Measurements from ENCODE around the gene SRRM3.
"Not testable (repeated sequence)": the region's sequence is repeated elsewhere in the genome, so short reads cannot be mapped to it uniquely, and the experiment has no call there.

The SRRM3 gene

DNA sequence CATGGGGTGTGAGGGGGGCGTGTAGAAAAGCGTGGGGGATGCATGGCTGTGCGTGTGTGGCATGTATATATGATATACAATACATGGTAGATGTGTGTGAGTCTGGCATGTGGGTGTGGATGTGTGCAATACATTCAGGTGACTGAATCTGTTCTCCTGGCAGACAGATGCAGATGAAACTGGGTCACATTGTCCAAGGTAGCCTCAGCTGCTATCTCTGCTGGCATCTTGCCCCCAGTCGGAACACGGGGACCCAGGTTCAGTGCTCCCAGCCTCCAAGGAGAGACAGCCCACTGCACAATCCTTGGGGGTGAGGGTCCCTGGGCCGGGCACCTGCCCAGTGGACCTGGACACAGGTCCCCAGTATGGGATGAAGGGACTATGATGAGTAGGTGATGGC lies 12.4 kb upstream of the SRRM3 start:
- DNase-seq, result no peak

DNA sequence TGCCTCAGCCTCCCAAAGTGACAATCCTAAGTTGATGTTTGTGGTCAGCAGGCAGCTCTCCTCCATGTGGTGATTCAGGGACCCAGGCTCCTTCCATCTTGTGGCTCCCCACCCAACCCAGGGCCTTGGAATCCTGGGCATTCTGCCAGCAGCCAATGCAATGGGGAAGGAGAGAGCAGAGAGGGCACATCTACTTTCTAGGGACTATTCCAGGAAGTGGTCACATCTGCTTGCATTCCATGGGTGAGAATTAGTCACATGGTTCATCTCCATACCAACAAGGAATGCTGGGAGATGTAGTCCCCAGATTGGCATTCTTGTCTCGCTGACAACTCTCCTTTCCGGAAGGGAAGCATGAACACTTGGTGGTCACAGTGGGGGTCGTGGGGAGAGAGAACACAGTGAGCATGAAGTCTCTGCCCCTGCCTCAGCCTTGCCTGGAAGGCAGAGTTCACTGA lies 9.9 kb upstream of the SRRM3 start:
- no peak for DNase-seq

DNA sequence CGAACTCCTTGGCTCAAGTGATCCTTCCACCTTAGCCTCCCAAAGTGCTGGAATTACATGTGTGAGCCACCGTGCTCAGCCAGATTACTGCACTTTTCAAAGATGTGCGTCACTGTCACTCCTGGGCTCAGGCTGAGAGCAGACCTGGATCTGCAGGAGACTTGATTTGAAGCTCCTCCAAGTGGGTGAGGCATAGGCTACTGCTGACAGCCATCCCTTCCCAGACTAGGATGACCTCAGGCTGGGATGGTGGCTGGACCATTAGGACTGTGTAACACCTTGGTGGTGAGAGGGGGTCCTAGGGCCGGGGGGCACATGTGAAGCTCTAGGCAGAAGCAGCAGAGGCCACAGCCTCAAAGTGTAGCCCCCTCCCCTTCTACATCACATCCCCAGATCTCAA lies 8.2 kb upstream of the SRRM3 start:
- no peak for DNase-seq

DNA sequence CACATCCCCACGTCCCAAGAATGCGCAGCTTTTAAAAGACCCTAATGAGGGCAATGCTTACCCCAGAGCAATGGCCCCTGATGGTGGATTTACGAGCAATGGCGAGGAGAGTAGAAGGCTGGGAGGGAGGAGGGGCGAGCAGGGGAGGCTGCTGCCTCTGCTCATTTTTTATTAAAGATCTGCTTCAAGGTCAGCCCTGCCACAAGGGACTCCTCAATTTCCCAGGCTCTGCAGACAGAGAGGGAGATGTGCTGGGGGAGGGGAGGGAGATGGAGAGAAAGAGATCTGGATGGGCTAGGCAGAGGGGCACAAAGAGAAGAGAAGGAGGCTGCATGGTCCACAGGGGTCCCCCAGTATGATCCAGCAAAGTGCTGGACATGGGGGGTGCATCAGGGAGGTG lies 7.8 kb upstream of the SRRM3 start:
- DNase-seq, result no peak

DNA sequence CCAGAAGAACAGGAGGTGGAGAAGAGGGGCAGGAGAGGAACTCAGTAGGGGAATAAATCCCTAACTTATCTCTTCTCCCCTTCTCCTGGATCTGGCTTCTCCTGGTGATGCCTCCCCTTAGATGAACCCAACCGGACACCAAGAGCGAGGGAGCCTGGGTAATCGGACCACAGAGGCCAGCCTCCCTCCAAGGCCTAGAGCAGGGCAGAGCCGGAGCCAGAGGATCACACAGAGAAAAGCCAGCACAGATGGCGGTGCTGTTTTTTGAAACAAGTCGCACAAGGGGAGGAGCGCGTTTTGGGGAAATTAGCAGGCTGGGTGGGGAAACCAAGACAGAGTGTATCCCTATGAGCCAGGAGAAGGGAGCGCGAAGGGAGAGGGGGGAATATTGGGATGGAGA lies 4.9 kb upstream of the SRRM3 start:
- DNase-seq, result no peak

DNA sequence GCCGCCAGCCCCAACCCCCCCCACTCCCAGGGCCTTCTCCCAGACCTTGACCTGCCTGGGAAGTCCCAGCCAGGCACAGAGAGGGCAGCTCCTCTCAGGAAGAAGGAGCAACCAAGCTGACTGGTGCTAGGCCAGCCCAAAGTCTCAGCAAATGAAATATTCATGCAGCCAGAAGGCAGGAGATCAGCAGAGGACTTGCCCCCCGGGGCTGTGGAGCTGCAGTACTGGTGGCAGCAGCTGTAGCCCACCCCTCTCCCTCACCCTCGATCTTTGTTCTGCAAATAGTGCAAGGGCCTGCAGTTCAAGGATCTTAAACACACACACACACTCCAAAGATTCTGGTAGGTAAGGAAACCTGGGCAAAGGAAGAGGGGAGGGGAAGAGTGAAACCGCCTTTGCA lies 3.5 kb upstream of the SRRM3 start:
- DNase-seq, result no peak

DNA sequence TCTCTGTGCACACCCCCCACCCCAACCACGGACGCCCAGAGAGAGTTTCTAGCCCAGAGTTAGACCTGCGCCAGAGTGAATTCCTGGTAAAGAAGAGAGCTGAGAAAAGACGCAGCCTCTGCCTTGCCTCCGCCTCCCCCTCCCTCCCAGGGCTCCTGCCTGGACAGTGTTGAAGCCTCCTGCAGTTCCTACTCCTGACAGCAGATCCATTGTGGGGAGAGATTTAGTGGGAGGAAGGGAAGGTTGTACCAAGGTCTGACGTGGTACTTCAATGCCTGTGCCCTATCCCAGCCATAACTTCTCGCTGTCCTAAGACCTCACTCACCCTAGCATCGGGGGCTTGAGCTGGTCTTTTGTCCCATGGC lies 952 bp downstream of the SRRM3 start:
- DNase-seq, result no peak

DNA sequence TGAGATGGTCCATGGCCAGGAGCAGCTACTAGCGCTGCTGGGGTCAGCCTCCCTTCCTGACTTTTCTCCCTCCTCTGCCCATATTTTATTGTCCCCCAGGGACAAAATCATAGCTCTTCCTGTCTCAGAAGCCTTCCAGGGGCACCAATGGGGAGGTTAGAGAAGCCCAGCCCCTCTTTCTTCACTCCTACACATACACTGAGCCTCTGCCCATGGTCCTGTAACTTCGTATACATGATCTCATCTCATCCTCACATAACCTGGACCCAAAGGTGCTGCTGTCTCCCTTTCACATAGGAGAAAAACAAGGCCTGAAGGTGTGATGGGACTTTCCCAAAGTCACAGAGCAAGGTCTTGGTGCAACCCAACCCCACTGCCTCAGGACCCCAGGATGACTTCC lies 2.5 kb downstream of the SRRM3 start:
- DNase-seq, result no peak

DNA sequence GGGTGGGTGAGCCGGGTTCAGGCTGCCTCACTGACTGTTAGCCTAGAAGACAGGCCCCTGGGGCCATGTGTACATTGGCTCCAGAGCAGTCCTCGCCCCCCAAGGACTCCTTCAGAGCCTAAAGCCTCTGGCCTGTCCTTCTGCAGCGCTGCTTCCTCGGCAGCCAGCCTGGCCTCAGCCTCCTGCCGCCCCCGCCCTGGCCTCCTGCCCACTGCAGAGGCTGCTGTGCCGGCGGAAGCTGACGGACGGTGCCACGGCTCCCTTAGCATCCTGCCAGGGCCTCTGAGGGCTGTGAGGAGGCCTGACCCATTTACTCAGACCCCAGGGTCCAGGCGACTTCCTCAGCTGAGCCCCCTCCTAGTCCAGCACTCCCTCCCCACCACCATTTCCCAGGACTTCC lies 4.9 kb downstream of the SRRM3 start:
- DNase-seq, result no peak

DNA sequence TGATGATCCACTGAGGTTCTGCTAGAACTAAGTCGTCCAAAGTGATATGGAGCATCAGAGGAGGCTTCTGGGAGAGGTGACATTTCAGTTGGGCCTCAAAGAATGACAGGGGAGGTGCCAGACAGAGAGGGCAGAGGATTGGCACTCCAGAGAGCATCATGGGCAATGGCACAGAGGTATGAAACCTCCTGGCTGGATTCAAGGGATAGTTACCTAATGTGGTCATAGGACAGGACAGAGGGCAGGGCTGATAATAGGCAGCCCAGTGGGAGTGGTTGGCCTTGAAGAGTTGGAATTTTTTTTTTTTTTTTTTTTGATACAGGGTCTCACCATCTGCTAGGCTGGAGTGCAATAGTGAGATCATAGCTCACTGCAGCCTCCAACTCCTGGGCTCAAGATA lies 7.6 kb downstream of the SRRM3 start:
- no peak for DNase-seq

DNA sequence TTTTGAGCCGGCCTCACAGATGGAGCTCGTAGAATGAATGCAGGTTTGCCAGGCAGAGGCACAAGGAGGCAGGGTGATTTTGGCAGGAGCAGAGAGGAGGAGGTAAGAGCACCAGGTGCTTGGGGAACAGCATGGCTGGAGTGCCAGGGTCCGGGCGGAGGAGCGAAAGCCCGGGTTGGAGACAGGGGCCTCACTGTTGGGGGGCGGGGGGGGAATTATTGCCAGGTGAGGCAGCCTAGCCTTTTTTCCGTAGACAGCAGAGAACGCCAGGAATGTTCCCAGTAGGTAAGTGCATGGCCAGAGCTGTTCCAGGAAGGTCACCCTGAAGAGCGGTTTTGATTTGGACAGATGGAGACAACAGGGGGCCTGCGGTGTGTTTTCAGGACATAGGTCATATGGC lies 9.5 kb downstream of the SRRM3 start:
- no peak for DNase-seq

DNA sequence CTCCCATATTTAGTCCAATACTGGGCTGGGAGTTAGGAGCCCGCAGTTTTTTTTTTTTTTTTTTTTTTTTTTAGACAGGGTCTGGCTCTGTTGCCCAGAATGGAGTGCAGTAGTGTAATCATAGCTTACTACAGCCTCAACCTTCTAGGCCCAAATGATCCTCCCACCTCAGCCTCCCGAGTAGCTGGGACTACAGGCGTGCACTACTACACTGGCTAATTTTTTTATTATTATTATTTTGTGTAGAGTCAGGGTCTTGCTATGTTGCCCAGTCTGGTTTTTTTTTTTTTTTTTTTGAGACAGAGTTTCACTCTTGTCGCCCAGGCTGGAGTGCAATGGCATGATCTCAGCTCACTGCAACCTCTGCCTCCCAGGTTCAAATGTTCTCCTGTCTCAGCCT lies 13.7 kb downstream of the SRRM3 start:
- DNase-seq, result not testable (repeated sequence)

DNA sequence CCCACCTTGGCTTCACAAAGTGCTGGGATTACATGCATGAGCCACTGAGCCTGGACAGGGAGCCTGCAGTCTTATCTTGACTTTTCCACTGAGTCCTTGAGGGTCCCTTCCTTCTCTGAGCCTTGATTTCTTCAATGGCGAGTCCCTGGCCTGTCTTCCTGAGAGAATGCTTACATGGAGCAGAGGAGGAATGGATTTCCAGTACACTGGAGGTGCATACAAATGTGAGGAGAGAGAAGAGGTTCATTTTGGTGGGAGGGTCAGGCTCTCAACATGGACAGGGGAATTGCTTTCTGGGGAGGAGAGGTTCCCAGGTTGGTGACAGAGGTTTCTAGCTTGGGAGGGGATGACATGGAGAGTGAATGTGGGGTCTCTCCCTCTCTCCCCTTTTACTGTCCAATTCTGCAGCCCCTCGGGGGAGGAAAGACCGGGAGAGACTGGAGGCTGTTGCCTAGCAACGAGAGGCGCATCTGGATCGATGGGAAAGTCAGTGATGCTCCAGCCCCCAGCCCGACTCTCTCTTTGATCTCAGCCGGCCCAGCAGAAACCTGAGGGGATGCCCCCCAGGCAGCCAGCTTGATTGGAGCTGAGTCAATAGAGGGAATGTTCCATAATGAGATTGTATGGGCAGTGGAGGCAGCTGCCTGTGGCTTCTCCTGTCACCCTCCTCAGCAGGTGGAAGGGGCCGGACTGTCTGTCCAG lies 14.8 kb downstream of the SRRM3 start:
- no peak for DNase-seq

DNA sequence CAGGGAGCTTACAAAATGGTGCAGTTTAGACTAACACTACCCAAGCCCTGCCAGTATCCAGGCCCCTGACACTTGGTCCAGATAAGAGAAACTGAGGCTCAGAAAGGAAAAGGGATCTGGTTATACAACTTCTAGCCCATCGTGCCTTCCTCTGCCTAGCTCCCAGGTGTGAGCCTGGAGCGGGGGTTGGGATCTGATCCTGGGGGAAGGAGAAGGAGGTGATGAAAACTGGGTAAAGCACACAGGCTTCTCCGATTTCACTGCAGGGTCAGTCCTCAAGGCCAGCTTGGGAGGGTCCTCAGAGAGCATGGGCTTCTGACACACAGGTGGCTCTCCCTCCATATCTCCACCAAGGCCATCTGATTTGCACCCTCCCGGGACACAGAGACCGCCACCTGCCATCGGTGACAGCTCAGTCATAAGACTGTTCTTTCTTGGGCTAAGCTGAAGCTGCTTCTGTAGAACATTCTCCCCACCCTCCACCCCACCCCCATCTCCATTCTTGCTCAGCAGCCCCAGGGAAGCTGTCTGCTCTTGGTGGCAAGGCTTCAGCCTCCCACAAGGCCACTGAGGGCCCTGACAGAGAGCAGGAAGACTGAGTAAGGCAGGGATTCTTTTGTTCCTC lies 16.4 kb downstream of the SRRM3 start:
- no peak for DNase-seq

DNA sequence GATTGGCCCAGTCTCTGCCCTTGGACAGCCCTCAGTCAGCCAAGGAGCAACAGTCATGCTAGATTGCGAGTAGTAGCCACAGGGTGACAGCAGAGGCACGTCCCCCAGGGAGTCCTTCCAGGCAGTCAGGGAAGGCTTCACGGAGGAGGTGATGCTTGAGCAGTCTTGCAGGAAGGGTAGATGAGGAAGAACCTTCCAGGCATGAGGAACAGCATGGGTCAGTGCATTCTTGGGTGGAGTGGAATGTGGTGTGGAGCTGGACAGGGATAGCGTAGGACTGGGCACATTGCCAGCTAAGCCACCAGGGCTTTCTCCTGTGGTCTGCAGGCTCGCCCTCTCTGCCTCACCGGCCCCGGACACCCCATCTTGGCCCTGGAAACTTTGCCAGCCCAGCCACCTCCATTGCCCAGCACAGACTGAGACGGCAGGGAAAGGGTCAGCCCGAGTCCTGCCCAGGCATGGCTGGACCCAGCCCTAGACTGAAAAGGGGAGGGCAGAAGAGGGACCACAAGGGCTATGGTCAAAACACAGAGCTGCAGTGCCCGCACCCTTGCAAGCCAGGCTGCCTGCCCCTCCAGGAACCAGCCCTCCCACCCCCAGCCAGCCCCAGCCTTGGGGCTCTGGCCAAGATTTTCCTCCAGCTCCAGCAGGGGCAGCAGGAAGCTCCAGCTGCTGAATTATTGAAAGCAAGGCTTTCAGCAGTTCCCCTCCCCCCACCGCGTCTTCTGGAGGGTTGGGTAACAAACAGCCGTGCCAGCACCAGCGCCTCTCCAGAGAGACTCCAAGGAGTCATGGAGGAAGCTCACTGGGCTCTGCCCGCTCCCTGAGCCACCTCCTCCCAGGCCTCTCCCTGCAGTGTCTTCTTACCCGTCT lies 18.7 kb downstream of the SRRM3 start:
- DNase-seq, result no peak

DNA sequence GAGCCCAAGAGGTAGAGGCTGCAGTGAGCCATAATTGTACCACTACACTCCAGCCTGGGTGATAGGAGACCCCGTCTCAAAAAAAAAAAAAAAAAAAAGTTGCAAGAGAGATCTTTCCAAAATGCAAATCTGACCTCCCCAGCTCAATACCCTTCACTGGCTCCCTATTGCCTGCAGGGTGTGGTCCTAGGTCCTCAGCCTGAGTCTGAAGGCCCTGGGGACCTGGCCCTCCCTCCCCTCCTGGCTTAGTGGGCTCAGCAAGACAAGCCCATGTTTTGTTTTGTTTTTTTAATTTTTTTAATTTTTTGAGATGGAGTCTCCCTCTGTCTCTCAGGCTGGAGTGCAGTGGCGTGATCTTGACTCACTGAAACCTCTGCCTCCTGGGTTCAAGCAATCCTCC lies 20.6 kb downstream of the SRRM3 start:
- no peak for DNase-seq

DNA sequence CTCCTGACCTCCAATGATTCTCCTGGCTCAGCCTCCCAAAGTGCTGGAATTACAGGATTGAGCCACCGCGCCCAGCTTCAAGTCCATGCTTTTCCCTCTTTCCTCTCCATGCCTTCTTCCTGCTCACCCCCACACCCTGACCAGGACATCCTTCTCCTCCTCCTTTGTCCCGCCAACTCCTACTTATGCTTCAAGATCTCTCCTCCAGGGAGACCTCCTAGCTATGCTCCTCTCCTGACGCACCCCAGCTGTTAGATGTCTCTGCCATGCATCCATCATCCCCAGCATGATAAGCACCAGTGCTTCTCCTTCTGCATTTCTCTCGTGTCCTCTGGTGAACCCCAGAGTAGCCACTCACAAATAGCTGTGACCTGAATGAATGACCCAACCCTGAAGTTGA lies 21.1 kb downstream of the SRRM3 start:
- no peak for DNase-seq

DNA sequence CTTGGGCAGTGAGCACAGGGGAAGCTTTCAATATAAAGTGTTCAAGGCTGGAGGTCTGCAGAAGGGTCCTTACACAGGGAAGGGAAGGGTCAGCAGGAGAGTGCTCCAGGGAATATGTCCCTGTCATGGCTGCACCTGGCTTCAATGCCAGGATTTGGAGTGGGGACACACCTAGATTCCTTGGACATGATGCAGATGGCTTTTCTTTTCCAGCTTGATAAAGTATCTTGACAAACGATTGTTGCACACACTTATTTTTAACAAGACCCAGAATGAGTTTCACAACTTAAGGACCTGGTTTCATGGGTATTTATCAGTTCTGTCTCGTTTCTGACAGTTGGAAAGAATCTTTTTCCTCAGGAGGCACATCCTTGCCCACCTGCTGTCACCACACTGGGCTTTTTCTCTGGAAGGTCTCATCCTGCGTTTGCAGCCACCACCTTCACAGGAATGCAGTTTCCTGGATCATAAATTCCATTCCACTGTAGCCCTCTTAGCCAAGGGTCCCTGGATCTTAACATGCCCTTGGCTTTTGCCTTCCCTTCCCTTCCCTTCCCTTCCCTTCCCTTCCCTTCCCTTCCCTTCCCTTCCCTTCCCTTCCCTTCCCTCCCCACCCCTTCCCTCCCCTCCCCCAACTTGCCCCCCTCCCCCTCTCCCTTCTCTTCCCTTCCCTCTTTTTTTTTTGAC lies 21.7 kb downstream of the SRRM3 start:
- DNase-seq, result no peak

DNA sequence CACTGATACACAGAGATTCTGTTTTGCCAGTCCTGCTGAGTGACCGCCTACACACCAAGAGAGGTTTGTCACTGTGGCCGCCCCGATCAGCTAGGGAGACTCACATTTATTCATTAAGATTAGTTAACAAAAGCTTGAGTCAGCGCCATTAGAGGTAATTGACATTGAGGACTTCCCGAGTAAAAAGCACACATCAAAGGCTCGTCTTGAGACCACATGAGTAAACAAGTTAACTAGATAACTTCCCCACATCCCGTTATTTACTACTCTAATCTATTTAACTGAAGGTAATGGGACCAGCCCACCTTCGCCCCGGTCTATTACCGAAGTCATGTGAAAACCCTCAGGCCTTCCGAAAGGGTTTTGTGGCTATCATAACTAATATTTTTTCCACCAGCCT lies 23.0 kb downstream of the SRRM3 start:
- DNase-seq, result no peak

DNA sequence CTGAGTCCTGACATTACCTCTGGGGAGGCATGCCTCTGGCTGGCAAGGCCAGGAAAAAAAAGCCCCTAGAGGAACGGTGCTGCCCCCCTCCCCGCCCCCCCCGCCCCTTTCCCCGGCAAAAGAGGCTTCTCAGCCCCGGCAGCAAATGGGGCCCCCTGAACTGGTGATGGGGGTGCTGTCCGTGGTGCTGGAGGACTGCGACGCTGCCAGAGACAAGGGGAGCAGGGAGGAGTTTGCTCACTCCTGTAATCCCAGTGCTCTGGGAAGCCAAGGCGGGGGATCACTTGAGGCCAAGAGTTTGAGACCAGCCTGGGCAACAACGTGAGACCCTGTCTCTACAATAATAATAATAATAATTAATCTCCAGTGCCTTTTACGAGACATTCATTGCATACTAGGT lies 23.7 kb downstream of the SRRM3 start:
- DNase-seq, result peak in 1 of 2 experiments; percentile 10

DNA sequence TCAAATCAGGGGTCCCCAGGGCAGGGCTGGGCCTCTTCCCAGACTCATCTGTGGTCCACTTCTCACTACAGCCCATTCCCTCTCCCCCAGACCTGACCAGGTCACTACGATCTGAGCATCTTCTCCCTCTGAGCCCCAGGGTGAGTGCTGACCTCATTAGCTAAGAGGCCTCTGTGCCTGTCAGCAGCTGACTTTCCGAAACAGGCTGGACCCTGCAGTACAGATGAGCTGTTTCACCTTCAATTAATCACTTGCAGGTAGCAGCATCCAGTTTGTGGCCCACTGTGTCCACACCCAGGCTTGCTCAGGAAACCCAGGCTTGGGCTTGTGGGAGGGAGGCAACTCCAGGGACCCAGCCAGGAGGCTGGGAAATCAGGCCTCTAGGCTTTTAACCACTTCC lies 24.3 kb downstream of the SRRM3 start:
- no peak for DNase-seq

DNA sequence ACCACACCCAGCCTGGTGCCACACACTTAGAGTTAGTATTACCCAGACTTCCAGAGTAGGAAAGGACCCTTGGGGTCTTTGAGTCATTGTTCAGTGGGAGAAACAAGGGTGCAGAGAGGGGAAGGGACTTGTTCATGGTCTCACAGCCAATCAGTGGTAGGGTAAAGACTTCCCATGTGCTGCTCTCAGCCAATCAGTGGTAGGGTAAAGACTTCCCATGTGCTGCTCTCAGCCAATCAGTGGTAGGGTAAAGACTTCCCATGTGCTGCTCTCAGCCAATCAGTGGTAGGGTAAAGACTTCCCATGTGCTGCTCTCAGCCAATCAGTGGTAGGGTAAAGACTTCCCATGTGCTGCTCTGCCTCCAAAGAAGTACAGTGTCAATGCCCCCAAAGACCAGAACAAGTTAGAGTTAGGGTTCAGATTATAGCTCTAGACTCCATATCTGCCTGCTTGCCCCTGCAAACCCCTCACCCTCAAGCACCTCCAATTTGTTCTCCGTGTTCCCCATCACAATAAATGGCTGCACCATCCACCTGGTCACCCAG lies 25.3 kb downstream of the SRRM3 start:
- DNase-seq, result not testable (repeated sequence)

DNA sequence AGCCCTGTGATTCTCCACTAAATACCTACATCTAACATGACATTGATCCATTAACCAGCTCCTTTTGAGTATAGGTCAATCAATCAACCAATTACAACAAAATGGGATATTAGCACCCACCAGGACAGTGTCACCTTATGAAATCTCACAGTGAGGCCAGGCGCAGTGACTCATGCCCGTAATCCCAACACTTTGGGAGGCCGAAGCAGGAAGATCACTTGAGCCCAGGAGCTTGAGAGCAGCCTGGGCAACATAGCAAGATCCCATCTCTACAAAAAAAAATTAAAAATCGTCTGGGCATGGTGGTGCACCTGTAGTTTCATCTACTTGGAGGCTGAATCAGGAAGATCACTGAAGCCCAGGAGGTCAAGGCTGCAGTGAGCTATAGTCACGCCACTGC lies 28.5 kb downstream of the SRRM3 start:
- DNase-seq, result no peak

Data from stimulated activated CD4-positive, alpha-beta T cell treated with anti-CD3 and anti-CD28 coated beads, Interleukin-4, amount 100 ng/mL, for 4 hours (primary cell).